Measurements from ENCODE around the gene TSNAX.

DNA sequence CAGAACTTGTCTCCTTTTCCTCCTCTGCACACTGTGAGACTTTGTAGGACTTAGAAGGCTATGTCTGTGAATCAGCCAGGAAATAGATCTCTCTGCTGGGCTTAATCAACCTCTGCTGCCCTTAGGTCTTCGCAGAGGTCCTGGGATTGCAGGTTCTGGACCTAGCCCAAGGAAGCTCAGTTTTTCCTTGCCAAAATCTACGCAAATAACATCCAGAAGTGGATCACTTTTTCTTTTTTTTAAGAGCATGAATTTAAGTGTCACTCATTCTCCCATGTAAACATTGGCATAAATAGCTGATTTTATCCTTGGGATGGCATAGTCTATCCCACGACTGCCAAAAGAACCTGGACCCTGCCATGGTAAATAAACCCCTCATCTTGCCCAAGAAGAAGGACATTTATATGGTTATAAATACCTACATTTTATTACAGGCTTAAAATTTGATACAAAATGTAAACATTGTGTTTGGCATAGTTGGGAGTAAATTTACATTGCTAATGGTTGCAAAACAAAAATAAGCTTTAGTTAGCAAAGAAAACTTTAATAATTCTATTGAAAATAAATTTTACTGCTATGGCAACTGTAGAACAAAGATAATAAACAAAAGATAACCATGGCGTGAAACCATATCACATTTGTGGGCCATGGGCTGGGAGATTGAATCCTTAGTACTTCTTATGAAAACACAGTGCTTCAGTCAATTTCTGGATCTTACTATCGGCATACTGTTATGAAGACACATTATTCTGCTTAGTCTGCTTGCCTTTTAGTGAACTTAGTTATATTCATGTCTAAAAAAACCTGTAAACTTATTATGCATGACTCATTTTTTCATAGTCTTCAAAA, 73.6 kb downstream of the TSNAX start:
- TF ChIP-seq, protein P1, sequence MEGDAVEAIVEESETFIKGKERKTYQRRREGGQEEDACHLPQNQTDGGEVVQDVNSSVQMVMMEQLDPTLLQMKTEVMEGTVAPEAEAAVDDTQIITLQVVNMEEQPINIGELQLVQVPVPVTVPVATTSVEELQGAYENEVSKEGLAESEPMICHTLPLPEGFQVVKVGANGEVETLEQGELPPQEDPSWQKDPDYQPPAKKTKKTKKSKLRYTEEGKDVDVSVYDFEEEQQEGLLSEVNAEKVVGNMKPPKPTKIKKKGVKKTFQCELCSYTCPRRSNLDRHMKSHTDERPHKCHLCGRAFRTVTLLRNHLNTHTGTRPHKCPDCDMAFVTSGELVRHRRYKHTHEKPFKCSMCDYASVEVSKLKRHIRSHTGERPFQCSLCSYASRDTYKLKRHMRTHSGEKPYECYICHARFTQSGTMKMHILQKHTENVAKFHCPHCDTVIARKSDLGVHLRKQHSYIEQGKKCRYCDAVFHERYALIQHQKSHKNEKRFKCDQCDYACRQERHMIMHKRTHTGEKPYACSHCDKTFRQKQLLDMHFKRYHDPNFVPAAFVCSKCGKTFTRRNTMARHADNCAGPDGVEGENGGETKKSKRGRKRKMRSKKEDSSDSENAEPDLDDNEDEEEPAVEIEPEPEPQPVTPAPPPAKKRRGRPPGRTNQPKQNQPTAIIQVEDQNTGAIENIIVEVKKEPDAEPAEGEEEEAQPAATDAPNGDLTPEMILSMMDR (IDR thresholded peaks at IDR 0.05; ENCODE audit: control extremely low read depth in 1 of 3, insufficient read depth in 1 of 3, low read depth in 1 of 3, low read length in 3 of 3), result no peak
- TF ChIP-seq EZH2 (IDR thresholded peaks at IDR 0.05; ENCODE audit: low read depth, low read length, severe bottlenecking) (no peak), JUN (IDR thresholded peaks at IDR 0.05; ENCODE audit: low read depth, low read length) (no peak), TAF1 (IDR thresholded peaks at IDR 0.05; ENCODE audit: low read depth, low read length) (no peak)
